Activated CD4-positive, alpha-beta T cell treated with anti-CD3 and anti-CD28 coated beads, Interleukin-2, Interleukin-6, amounts not matched to agents 100 ng/mL and 50 ng/mL, durations not matched to agents 16 hours and 8 hours (primary cell): ENCODE measurements around the gene HES3.
"Not testable (repeated sequence)": the region's sequence is repeated elsewhere in the genome, so short reads cannot be mapped to it uniquely, and the experiment has no call there.

Experiments
- DNase-seq: peaks from one replicate; pipeline ENCODE4 v3.0.0-alpha.2; 2020

Gene HES3

GRCh38 chr1:6243993-6244392 lies at the start of gene HES3:
TSS of gene HES3 (plus strand) at chr1:6244179. CDS start at chr1:6244366, 187 bp downstream.
- no peak for DNase-seq

GRCh38 chr1:6197746-6198427 lies 46.1 kb upstream of the HES3 start:
- no peak for DNase-seq

GRCh38 chr1:6198646-6199297 lies 45.2 kb upstream of the HES3 start:
- DNase-seq, result no peak

GRCh38 chr1:6199298-6200187 lies 44.4 kb upstream of the HES3 start, which contains the start of gene RPL22:
TSS of gene RPL22 (minus strand) at chr1:6199595. CDS start at chr1:6199573, 22 bp downstream.
- DNase-seq, result peak; percentile 99

- no peak for DNase-seq
Measured at GRCh38 chr1:6200188-6200809, 43.7 kb upstream of the HES3 start.

- DNase-seq, result no peak
Measured at GRCh38 chr1:6202256-6202655, 41.7 kb upstream of the HES3 start.

GRCh38 chr1:6205849-6206519 lies 38.0 kb upstream of the HES3 start, which contains the start of gene RNF207:
TSS of gene RNF207 (plus strand) at chr1:6206119. CDS start at chr1:6206536, 417 bp downstream.
- peak; percentile 80 for DNase-seq

GRCh38 chr1:6206520-6206855 lies 37.5 kb upstream of the HES3 start:
- no peak for DNase-seq

GRCh38 chr1:6207075-6207885 lies 36.7 kb upstream of the HES3 start:
- DNase-seq, result no peak

- DNase-seq, result no peak
Measured at GRCh38 chr1:6207921-6208320, 36.1 kb upstream of the HES3 start.

GRCh38 chr1:6208723-6209660 lies 35.0 kb upstream of the HES3 start:
- DNase-seq, result peak; percentile 53

- DNase-seq, result peak; percentile 58
Measured at GRCh38 chr1:6209661-6210580, 34.1 kb upstream of the HES3 start.

- no peak for DNase-seq
Measured at GRCh38 chr1:6210591-6211355, 33.2 kb upstream of the HES3 start.

GRCh38 chr1:6211731-6212130 lies 32.2 kb upstream of the HES3 start:
- no peak for DNase-seq

- DNase-seq, result no peak
Measured at GRCh38 chr1:6212193-6212959, 31.6 kb upstream of the HES3 start.

GRCh38 chr1:6218375-6219164 lies 25.4 kb upstream of the HES3 start:
- DNase-seq, result no peak

- DNase-seq, result not testable (repeated sequence)
Measured at GRCh38 chr1:6219641-6220040, 24.3 kb upstream of the HES3 start.
